IPS-NIHi11 (cell line): ENCODE measurements around the gene HLA-DRA.

Experiments used
- DNase-seq: peaks from one replicate; pipeline ENCODE4 v3.0.0; 2012; ENCODE audit warnings: mixed read lengths, low spot score

HLA-DRA gene

GRCh38 chr6:32439602-32440214, at the start of gene HLA-DRA:
TSS of gene HLA-DRA (plus strand) at chr6:32439887. CDS start at chr6:32439951, 64 bp downstream.
- DNase-seq = peak; percentile 64

- DNase-seq = no peak
Observed at GRCh38 chr6:32391505-32391904, 48.2 kb upstream of the HLA-DRA start.

- no peak for DNase-seq
Observed at GRCh38 chr6:32393665-32394420, 45.8 kb upstream of the HLA-DRA start.

GRCh38 chr6:32396028-32396427, 43.7 kb upstream of the HLA-DRA start:
- no peak for DNase-seq

GRCh38 chr6:32397252-32397920, 42.3 kb upstream of the HLA-DRA start:
- no peak for DNase-seq

GRCh38 chr6:32401284-32401963, 38.3 kb upstream of the HLA-DRA start:
- DNase-seq = no peak

GRCh38 chr6:32402812-32403211, 36.9 kb upstream of the HLA-DRA start:
- DNase-seq = no peak

- DNase-seq = no peak
Observed at GRCh38 chr6:32405656-32406055, 34.0 kb upstream of the HLA-DRA start.

- DNase-seq = no peak
Observed at GRCh38 chr6:32406197-32406596, 33.5 kb upstream of the HLA-DRA start.

- DNase-seq = no peak
Observed at GRCh38 chr6:32406857-32407256, 32.8 kb upstream of the HLA-DRA start, which contains the start of gene BTNL2. TSS of gene BTNL2 (minus strand) at chr6:32407181. CDS start at chr6:32407123, 58 bp downstream.

GRCh38 chr6:32410906-32411305, 28.8 kb upstream of the HLA-DRA start:
- DNase-seq = no peak

- no peak for DNase-seq
Observed at GRCh38 chr6:32411566-32412327, 27.9 kb upstream of the HLA-DRA start.

- peak; percentile 83 for DNase-seq
Observed at GRCh38 chr6:32413427-32414047, 26.1 kb upstream of the HLA-DRA start.

GRCh38 chr6:32415521-32416019, 24.1 kb upstream of the HLA-DRA start:
- DNase-seq = peak; percentile 67

- no peak for DNase-seq
Observed at GRCh38 chr6:32416036-32416435, 23.7 kb upstream of the HLA-DRA start.

GRCh38 chr6:32424589-32425300, 14.9 kb upstream of the HLA-DRA start:
- DNase-seq = no peak

- no peak for DNase-seq
Observed at GRCh38 chr6:32426338-32426737, 13.3 kb upstream of the HLA-DRA start.

GRCh38 chr6:32427218-32427617, 12.5 kb upstream of the HLA-DRA start:
- DNase-seq = no peak

GRCh38 chr6:32427934-32428474, 11.7 kb upstream of the HLA-DRA start:
- no peak for DNase-seq

GRCh38 chr6:32430179-32430578, 9.5 kb upstream of the HLA-DRA start:
- no peak for DNase-seq
